Immature natural killer cell (primary cell): Measurements from ENCODE around the gene ATP11A. TPM values are rescaled to one million over a fixed set of nuclear protein-coding genes. Genes with fewer than 3 reads are reported as not detected.
"Not testable (repeated sequence)": the region's sequence is repeated elsewhere in the genome, so short reads cannot be mapped to it uniquely, and the experiment has no call there.

ENCODE experiments used
- DNase-seq, 3 donors: peaks; one replicate each; pipeline ENCODE4 v3.0.0; 2022; ENCODE audit warnings: mixed read lengths in 1 of 3
- H3K27ac Mint-ChIP-seq, 6 donors: one replicate each; pipeline ENCODE4 v1.8.0; 2020; ENCODE audit warnings: mixed read lengths in 6 of 6, mild to moderate bottlenecking in 5 of 6, inconsistent platforms in 4 of 6, moderate library complexity in 3 of 6
- H3K27me3 Mint-ChIP-seq, 3 donors: one replicate each; pipeline ENCODE4 v1.8.0; 2020 to 2021; ENCODE audit warnings: low read depth in 3 of 3, mild to moderate bottlenecking in 3 of 3, mixed read lengths in 3 of 3, moderate library complexity in 3 of 3, inconsistent platforms in 1 of 3
- H3K36me3 Mint-ChIP-seq, 3 donors: one replicate each; pipeline ENCODE4 v1.8.0; 2020; ENCODE audit warnings: mixed read lengths in 3 of 3, inconsistent platforms in 2 of 3, mild to moderate bottlenecking in 2 of 3
- H3K4me1 Mint-ChIP-seq, 2 donors: one replicate each; pipeline ENCODE4 v1.8.0; 2020; ENCODE audit warnings: inconsistent platforms in 2 of 2, mild to moderate bottlenecking in 2 of 2, mixed read lengths in 2 of 2, moderate library complexity in 1 of 2
- H3K4me3 Mint-ChIP-seq, 5 donors: one replicate each; pipeline ENCODE4 v1.8.0; 2020; ENCODE audit warnings: mild to moderate bottlenecking in 5 of 5, mixed read lengths in 5 of 5, inconsistent platforms in 3 of 5, moderate library complexity in 3 of 5
- H3K9me3 Mint-ChIP-seq, 6 donors: one replicate each; pipeline ENCODE4 v1.8.0; 2020; ENCODE audit warnings: mild to moderate bottlenecking in 6 of 6, mixed read lengths in 6 of 6, inconsistent platforms in 4 of 6, moderate library complexity in 3 of 6
- polyA plus RNA-seq, 3 donors: library from polyadenylated mRNA; unstranded; fragments of 300-500 nt; fragmentation: Illumina TruSeq; gene quantifications; one replicate each; pipeline ENCODE4 v1.2.3, GENCODE V29; 2021

ATP11A gene
- polyA plus RNA-seq, 3 donors from 2014 or later, result 0.96 to 2.9 TPM; not detected in 1

- DNase-seq, result no peak
- H3K4me3 Mint-ChIP-seq, result no peak overlapping the region
- H3K27ac Mint-ChIP-seq, result no peak overlapping the region
Measured at GRCh38 chr13:112703449-112704284, 13.8 kb downstream of the ATP11A start.

DNA sequence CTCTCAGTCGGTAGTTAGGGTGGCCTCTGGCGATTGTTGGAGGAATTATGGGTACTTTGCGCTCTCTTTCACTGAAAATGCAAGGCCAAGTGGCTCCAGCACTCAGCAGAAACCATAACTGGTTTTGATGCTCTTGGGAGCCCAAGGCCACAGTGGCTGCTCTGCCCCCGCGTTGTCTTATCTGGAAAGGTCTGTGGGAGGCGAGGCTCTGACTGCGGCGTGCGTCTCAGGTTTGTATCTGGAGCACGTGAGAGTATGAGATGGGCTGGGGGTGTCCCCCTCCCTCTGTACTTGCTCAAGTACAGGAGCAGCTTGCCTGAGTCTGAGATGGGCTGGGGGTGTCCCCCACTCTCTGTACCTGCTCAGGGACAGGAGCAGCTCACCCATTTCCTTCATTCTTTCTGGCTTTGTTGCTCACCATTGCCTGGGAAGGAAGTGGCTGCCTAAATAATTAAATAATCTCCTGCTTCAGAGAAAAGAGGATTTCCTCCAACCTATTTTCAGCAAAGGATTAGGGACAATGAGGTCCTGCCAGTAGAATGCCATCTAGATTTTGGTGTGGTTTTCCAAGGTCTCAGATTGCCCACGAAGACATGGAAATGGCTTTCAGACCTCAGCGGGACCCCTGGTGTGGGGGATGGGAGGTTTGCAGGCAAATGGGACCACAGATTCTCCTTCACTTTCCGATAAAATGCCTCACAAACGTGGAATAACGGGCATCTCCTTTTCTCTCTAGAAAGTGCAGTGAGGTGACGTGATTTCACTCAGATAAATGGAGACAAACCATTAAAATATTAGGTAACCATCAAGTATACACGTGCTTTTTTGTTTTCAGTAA lies 14.7 kb downstream of the ATP11A start:
- no peaks in the 10 kb centered on the region for H3K9me3 Mint-ChIP-seq
- H3K27ac Mint-ChIP-seq, result no peak overlapping the region
- peaks cover 4 to 15% of the 10 kb centered on the region in 2 donors for H3K4me1 Mint-ChIP-seq
- peaks cover 0 to 4% (median 0%) of the 10 kb centered on the region in 3 donors for H3K27me3 Mint-ChIP-seq
- no peak for DNase-seq
- peaks cover 0 to 4% (median 0%) of the 10 kb centered on the region in 3 donors for H3K36me3 Mint-ChIP-seq
- H3K4me3 Mint-ChIP-seq, result no peak overlapping the region

More at GRCh38 chr13:112703449-112704284, 13.8 kb downstream of the ATP11A start:
- Mint-ChIP-seq H3K27me3 (peaks cover 0 to 4% (median 0%) of the 10 kb centered on the region in 3 donors), H3K4me1 (peaks cover 4 to 15% of the 10 kb centered on the region in 2 donors), H3K36me3 (peaks cover 0 to 4% (median 0%) of the 10 kb centered on the region in 3 donors), H3K9me3 (no peaks in the 10 kb centered on the region)

DNA sequence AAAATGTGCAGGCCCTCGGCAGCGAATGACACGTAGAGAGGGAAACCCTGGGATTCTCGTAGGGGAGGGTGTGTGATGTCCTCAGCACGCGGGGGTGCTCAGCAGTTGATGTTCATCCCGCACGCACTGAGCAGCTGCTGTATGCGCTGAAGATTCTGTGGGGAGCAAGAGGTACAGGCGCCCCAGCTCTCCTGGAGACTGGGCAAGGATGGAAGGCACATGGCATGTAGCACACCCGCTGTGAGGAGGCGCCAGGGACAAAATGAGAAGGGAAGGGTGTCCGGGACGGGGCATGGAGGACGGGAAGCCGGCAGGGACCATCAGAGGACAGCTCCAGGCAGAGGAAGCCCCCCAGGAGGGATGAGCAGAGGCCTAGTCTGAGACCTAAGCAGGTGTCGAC lies 15.4 kb downstream of the ATP11A start:
- Mint-ChIP-seq H3K27ac (no peak overlapping the region), H3K36me3 (peaks cover 0 to 4% (median 0%) of the 10 kb centered on the region in 3 donors), H3K9me3 (no peaks in the 10 kb centered on the region), H3K27me3 (peaks cover 0 to 4% (median 0%) of the 10 kb centered on the region in 3 donors), H3K4me3 (no peak overlapping the region), H3K4me1 (peaks cover 4 to 15% of the 10 kb centered on the region in 2 donors)
- DNase-seq, result no peak

- Mint-ChIP-seq H3K36me3 (peaks cover 0 to 4% (median 0%) of the 10 kb centered on the region in 3 donors), H3K4me3 (no peak overlapping the region), H3K27me3 (peaks cover 0 to 4% (median 0%) of the 10 kb centered on the region in 3 donors), H3K27ac (no peak overlapping the region), H3K4me1 (peaks cover 4 to 15% of the 10 kb centered on the region in 2 donors), H3K9me3 (no peaks in the 10 kb centered on the region)
- no peak for DNase-seq
Measured at GRCh38 chr13:112706171-112706570, 16.3 kb downstream of the ATP11A start.

GRCh38 chr13:112708560-112709240 lies 18.9 kb downstream of the ATP11A start:
- no peaks in the 10 kb centered on the region for H3K9me3 Mint-ChIP-seq
- H3K27me3 Mint-ChIP-seq, result peaks cover 0 to 6% (median 0%) of the 10 kb centered on the region in 3 donors
- no peak overlapping the region for H3K4me3 Mint-ChIP-seq
- peak overlapping the region in 1 of 6 donors; percentile 30 for H3K27ac Mint-ChIP-seq
- peaks cover 5 to 12% of the 10 kb centered on the region in 2 donors for H3K4me1 Mint-ChIP-seq
- H3K36me3 Mint-ChIP-seq, result peaks cover 0 to 1% (median 0%) of the 10 kb centered on the region in 3 donors
- no peak for DNase-seq

GRCh38 chr13:112709316-112709715 lies 19.5 kb downstream of the ATP11A start:
- not testable (repeated sequence) for H3K4me1 Mint-ChIP-seq, H3K4me3 Mint-ChIP-seq, H3K27ac Mint-ChIP-seq, H3K9me3 Mint-ChIP-seq, DNase-seq, H3K36me3 Mint-ChIP-seq, H3K27me3 Mint-ChIP-seq

DNA sequence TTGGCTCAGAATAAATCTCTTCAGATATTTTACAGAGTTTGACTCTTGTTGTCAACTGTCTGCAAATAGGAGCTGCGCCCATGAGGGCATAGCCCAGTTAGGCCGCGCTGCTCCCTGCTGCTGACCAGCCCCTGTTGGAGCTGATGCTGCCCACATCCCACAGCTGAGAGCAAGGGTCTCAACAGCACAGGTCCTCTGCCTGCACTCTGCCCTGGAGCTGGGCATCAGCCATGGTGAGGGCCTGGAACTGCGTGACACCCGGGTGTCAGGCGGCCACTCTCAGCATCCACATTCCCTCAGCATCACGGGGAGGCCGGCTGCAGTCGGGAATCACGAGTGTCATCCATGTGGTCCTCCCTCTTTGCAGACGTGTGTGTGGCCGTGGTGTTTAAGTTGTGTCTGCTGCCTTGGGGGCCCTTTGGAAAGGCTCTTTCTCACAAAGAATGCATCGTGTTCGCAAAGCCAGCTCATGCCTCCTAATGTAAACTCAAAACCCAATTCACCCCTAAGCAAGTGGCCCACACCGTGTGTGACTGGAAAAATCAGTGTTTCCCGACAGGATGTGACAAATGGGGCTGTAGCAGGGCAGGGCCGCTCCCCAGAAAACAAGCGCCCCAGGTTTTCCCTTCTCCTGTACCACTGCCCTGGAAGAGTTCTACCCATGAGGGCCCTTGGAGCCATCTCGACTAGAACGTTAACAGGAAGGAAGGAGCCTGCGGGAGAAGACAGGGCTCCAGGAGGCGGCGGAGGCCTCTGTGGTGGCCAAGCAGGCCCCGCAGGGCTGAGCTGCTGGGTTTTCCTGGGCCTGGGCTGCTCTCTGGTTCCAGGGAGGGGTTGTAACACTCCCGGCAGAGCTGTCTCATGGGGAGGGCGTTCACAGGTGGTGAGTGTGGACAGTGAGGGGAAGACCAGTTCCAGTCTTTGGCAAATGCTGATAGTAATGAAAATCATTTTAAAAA lies 20.3 kb downstream of the ATP11A start:
- Mint-ChIP-seq H3K9me3 (no peaks in the 10 kb centered on the region), H3K36me3 (peaks cover 0 to 4% (median 0%) of the 10 kb centered on the region in 3 donors), H3K27ac (no peak overlapping the region), H3K4me1 (peaks cover 4 to 11% of the 10 kb centered on the region in 2 donors), H3K4me3 (no peak overlapping the region), H3K27me3 (peaks cover 0 to 6% (median 2%) of the 10 kb centered on the region in 3 donors)
- no peak for DNase-seq

DNA sequence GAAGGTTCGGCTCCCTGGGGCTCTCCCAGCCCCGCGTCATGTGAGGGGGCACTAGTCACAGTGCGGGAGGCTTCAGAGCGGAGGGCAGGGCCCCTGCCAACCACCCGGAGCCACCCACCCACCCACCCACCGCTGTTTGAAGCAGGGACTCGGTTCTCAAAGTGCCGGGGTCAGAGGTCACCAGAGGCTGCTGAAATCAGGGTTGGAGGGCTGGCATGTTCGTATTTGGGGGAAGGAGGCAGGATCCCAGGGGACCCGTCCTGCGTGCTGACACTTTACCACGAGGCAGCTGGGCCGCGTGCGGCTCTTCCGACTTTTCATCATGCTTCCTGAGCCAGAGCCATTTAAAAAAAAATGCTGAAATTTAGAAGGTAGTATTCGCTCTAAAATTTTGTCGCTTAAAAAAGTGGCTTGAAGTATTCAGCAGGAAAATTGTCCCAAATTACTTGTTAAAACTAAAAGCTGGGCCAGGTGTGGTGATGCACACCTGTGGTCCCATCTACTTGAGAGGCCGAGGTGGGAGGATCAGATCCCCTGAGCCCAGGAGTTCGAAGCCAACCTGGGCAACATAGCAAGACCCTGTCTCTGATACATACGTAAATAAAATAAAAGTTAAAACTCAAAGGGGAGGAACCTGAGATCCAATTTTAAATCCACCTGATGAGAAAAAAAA lies 21.2 kb downstream of the ATP11A start:
- Mint-ChIP-seq H3K4me1 (peaks cover 3 to 9% of the 10 kb centered on the region in 2 donors), H3K36me3 (peaks cover 0 to 4% (median 0%) of the 10 kb centered on the region in 3 donors), H3K27me3 (peaks cover 0 to 3% (median 2%) of the 10 kb centered on the region in 3 donors), H3K9me3 (no peaks in the 10 kb centered on the region), H3K4me3 (no peak overlapping the region), H3K27ac (no peak overlapping the region)
- DNase-seq, result no peak

GRCh38 chr13:112711528-112712265 lies 21.9 kb downstream of the ATP11A start:
- no peak for DNase-seq
- Mint-ChIP-seq H3K27me3 (peaks cover 0 to 3% (median 2%) of the 10 kb centered on the region in 3 donors), H3K4me3 (no peak overlapping the region), H3K9me3 (no peaks in the 10 kb centered on the region), H3K27ac (no peak overlapping the region), H3K4me1 (peaks cover 3 to 7% of the 10 kb centered on the region in 2 donors), H3K36me3 (peaks cover 0 to 4% (median 0%) of the 10 kb centered on the region in 3 donors)

DNA sequence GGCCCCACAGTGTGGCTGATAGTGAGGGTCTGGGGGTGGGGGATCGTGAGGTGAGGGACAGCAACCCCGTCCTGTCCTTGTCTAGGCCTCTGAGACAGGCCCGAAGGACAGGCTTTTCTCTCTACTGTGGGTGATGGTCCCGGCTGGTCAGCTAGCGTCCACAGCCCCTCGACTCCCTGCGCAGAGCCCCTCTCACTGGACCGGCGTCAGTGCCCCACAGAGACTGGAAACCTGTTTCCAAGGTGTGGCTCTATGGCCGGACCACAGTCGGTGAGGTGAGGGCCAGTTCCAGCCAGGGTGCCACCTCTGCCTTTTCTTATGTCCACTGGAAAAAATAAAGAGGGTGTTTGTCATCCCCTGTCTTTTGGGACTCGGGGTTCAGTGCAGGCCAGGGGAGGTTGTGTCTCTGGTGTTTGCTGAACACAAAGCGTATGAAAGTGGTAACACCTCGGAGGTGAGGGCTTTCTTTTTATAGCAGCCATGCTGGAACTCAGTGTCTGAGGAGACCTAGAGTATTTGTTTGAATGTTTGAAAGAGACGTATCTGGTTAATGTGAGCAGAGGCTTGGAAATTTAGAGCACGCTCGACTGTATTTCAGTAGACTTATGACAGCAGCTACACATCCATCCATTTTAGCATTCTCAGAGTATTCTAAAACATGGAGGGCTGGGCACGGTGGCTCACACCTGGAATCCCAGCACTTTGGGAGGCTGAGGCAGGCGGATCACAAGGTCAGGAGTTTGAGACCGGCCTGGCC lies 22.8 kb downstream of the ATP11A start:
- H3K27ac Mint-ChIP-seq, result peak overlapping the region in 1 of 6 donors; percentile 76
- peaks cover 0 to 4% (median 0%) of the 10 kb centered on the region in 3 donors for H3K36me3 Mint-ChIP-seq
- peaks cover 3 to 7% of the 10 kb centered on the region in 2 donors for H3K4me1 Mint-ChIP-seq
- no peaks in the 10 kb centered on the region for H3K9me3 Mint-ChIP-seq
- H3K4me3 Mint-ChIP-seq, result no peak overlapping the region
- peaks cover 0 to 3% (median 2%) of the 10 kb centered on the region in 3 donors for H3K27me3 Mint-ChIP-seq
- DNase-seq, result no peak
